Keratinocyte (primary cell): Measurements from ENCODE around the gene CFAP57. TPM values are rescaled to one million over a fixed set of nuclear protein-coding genes. Genes with fewer than 3 reads are reported as not detected.
A peak's percentile ranks its signal among the peaks of the same experiment; 100 is the strongest.

Experiments used
- DNase-seq: peaks from one replicate; pipeline ENCODE4 v3.0.0-alpha.2; 2011; ENCODE audit warnings: low read depth, missing footprints, low spot score
- FAIRE-seq: peaks from 2 replicates; lab custom pipeline; 2011; peaks lifted over from hg19 to GRCh38; lab: Jason Lieb, UNC
- H2AFZ ChIP-seq: 2 replicates; pipeline ENCODE4 v1.6.0; 2012; ENCODE audit warnings: low read length, control low read depth, inconsistent platforms; ENCODE audit not compliant: control insufficient read depth
- H3K27ac ChIP-seq: 2 replicates; pipeline ENCODE4 v1.5.1; 2011; ENCODE audit warnings: low read length; ENCODE audit not compliant: control insufficient read depth, insufficient read depth
- H3K27me3 ChIP-seq: 3 replicates; pipeline ENCODE4 v1.6.0; 2011; ENCODE audit warnings: low read length; ENCODE audit not compliant: control insufficient read depth, insufficient read depth; ENCODE audit errors: extremely low read depth
- H3K36me3 ChIP-seq, 2 experiments: 2 replicates in 1 of 2; 3 replicates in 1 of 2; pipeline ENCODE4 v1.5.1; 2011; ENCODE audit warnings: low read length in 2 of 2, mild to moderate bottlenecking in 1 of 2; ENCODE audit not compliant: control insufficient read depth in 2 of 2, insufficient read depth in 2 of 2; ENCODE audit errors: extremely low read depth in 1 of 2
- H3K4me1 ChIP-seq: 3 replicates; pipeline ENCODE4 v1.5.1; 2011; ENCODE audit warnings: low read length; ENCODE audit not compliant: control insufficient read depth, insufficient read depth; ENCODE audit errors: extremely low read depth
- H3K4me2 ChIP-seq: 3 replicates; pipeline ENCODE4 v1.6.0; 2011; ENCODE audit warnings: low read depth, low read length; ENCODE audit not compliant: control insufficient read depth, insufficient read depth; ENCODE audit errors: extremely low read depth
- H3K4me3 ChIP-seq, 3 experiments: fragments of 200-600 bp in 1 of 3; sonication (generic) in 1 of 3; 2 replicates in 2 of 3; 3 replicates in 1 of 3; pipeline ENCODE4 v1.5.1; 2011 to 2016; ENCODE audit warnings: low read length in 3 of 3, mild to moderate bottlenecking in 3 of 3, control low read depth in 2 of 3, inconsistent platforms in 1 of 3, low read depth in 1 of 3, mixed read lengths in 1 of 3, mixed run types in 1 of 3, moderate library complexity in 1 of 3; ENCODE audit not compliant: control insufficient read depth in 2 of 3, insufficient read depth in 2 of 3; ENCODE audit errors: extremely low read depth in 1 of 3
- H3K79me2 ChIP-seq: 2 replicates; pipeline ENCODE4 v1.6.0; 2012; ENCODE audit warnings: low read length; ENCODE audit not compliant: control insufficient read depth, insufficient read depth
- H3K9ac ChIP-seq: 3 replicates; pipeline ENCODE4 v1.6.0; 2011; ENCODE audit warnings: low read length; ENCODE audit not compliant: control insufficient read depth, insufficient read depth; ENCODE audit errors: extremely low read depth
- H3K9me1 ChIP-seq: 3 replicates; pipeline ENCODE4 v1.6.0; 2011; ENCODE audit warnings: low read length; ENCODE audit not compliant: control insufficient read depth, insufficient read depth; ENCODE audit errors: extremely low read depth
- H3K9me3 ChIP-seq: 2 replicates; pipeline ENCODE4 v1.5.1; 2012; ENCODE audit warnings: low read depth, low read length; ENCODE audit not compliant: control insufficient read depth
- H4K20me1 ChIP-seq: 3 replicates; pipeline ENCODE4 v1.6.0; 2011; ENCODE audit warnings: low read length; ENCODE audit not compliant: control insufficient read depth, insufficient read depth; ENCODE audit errors: extremely low read depth
- EZH2 ChIP-seq: IDR thresholded peaks from one replicate; pipeline ENCODE4 v1.6.1; 2012; ENCODE audit warnings: inconsistent platforms, mild to moderate bottlenecking, low read length, moderate library complexity
- dilution Hi-C: fragments of 300-500 bp; cut with MboI; formaldehyde crosslinking; loops from one replicate; pipeline ENCODE4 v1.7.0; 2020; ENCODE audit warnings: low sequenced_read_pairs; ENCODE audit not compliant: extremely low pct_ligation_motif_present
- polyA plus RNA-seq, 5 experiments: library from polyadenylated mRNA; depleted of rRNA in 3 of 5; stranded (reverse) in 3 of 5; stranded (forward) in 1 of 5; unstranded in 1 of 5; fragments of >200 nt; gene quantifications; 1 replicate in 1 of 5; 2 replicates in 3 of 5; 3 replicates in 1 of 5; pipeline versions ENCODE4 v1.2.1 to v1.2.3, GENCODE V29; 2011 to 2012; ENCODE audit warnings: missing spikeins in 2 of 5, low read depth in 1 of 5, low replicate concordance in 1 of 5
- TF ChIP-seq, protein P1 (sequence below), 3 experiments: IDR thresholded peaks in 1 of 3; conservative IDR thresholded peaks in 1 of 3; optimal IDR thresholded peaks in 1 of 3; 2 replicates in 2 of 3; 3 replicates in 1 of 3; pipeline versions ENCODE3 to v1.5.1; 2011; ENCODE audit warnings: low read length in 3 of 3, mild to moderate bottlenecking in 3 of 3, moderate library complexity in 2 of 3, control low read depth in 1 of 3, inconsistent platforms in 1 of 3; ENCODE audit not compliant: insufficient read depth in 2 of 3; ENCODE audit errors: extremely low read depth in 1 of 3

The CFAP57 gene
- polyA plus RNA-seq, 1 donor (not counting 4 experiments of a cell fraction or from before 2014, with no cell fraction given): 0.39 TPM

DNA sequence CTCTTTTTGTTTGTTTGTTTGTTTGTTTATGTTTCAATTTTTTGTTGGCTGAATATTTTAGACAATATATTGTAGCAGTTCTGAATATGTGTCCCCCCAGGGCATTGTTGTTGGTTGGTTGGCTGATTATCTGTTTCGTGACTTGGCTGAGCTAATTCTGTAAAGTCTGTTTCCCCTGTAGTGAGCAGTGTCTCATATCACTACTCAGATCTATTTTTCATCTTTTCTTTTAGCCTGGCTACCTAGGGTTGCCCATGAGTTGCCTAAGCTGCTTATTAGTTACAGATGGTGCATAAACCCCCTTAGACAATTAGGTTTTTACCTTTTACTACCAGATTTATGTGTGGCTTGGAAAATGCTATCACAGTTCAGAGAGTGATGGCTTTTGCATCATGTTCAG lies 32.3 kb downstream of the CFAP57 start:
- Histone ChIP-seq H3K9ac (no peak overlapping the region), H3K36me3 (no peaks in the 10 kb centered on the region), H4K20me1 (no peaks in the 10 kb centered on the region), H3K4me1 (peaks cover 35% of the 10 kb centered on the region), H3K4me2 (no peak overlapping the region), H3K79me2 (no peaks in the 10 kb centered on the region), H3K27ac (no peak overlapping the region), H3K9me1 (no peaks in the 10 kb centered on the region), H3K9me3 (no peaks in the 10 kb centered on the region), H3K4me3 (no peak overlapping the region), H3K27me3 (no peaks in the 10 kb centered on the region), H2AFZ (no peak overlapping the region)
- no peak for DNase-seq
- FAIRE-seq: no peak
- dilution Hi-C loops: no loop called here
- no peak for TF ChIP-seq EZH2
- TF ChIP-seq, protein P1, sequence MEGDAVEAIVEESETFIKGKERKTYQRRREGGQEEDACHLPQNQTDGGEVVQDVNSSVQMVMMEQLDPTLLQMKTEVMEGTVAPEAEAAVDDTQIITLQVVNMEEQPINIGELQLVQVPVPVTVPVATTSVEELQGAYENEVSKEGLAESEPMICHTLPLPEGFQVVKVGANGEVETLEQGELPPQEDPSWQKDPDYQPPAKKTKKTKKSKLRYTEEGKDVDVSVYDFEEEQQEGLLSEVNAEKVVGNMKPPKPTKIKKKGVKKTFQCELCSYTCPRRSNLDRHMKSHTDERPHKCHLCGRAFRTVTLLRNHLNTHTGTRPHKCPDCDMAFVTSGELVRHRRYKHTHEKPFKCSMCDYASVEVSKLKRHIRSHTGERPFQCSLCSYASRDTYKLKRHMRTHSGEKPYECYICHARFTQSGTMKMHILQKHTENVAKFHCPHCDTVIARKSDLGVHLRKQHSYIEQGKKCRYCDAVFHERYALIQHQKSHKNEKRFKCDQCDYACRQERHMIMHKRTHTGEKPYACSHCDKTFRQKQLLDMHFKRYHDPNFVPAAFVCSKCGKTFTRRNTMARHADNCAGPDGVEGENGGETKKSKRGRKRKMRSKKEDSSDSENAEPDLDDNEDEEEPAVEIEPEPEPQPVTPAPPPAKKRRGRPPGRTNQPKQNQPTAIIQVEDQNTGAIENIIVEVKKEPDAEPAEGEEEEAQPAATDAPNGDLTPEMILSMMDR (optimal IDR thresholded peaks at IDR 0.05 in 1 of 3, IDR thresholded peaks at IDR 0.05 in 1 of 3, conservative IDR thresholded peaks at IDR 0.05 in 1 of 3; ENCODE audit: extremely low read depth in 1 of 3, insufficient read depth in 2 of 3, low read length in 3 of 3): no peak

DNA sequence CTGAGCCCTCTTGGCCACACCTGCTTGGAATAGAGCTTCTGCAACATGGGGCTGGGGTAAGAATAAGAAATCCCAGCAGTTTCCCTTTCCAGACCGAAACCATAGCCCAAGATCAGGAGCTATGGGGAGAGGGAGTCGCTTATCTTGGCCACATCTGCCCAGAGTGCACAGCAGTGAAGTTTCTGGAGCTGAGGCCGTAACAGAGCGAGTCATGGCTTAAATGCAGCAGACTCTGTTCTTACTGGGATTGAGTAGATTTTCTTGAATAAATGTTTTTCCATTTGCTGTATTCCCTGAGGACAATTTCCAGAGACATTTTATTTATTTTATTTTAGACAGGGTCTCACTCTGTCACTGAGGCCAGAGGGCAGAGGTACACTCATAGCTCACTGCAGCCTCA lies 33.5 kb downstream of the CFAP57 start:
- Histone ChIP-seq H3K36me3 (no peaks in the 10 kb centered on the region), H3K9me3 (no peaks in the 10 kb centered on the region), H3K27me3 (no peaks in the 10 kb centered on the region), H4K20me1 (no peaks in the 10 kb centered on the region), H3K9me1 (no peaks in the 10 kb centered on the region), H3K27ac (peak overlapping the region; percentile 91), H3K4me3 (no peak overlapping the region), H3K4me1 (peaks cover 31% of the 10 kb centered on the region), H3K79me2 (no peaks in the 10 kb centered on the region), H3K4me2 (peak overlapping the region; percentile 85), H3K9ac (peak overlapping the region; percentile 19), H2AFZ (peak overlapping the region; percentile 5)
- no peak for DNase-seq
- TF ChIP-seq, protein P1 (optimal IDR thresholded peaks at IDR 0.05 in 1 of 3, IDR thresholded peaks at IDR 0.05 in 1 of 3, conservative IDR thresholded peaks at IDR 0.05 in 1 of 3; ENCODE audit: extremely low read depth in 1 of 3, insufficient read depth in 2 of 3, low read length in 3 of 3): no peak
- TF ChIP-seq EZH2: no peak
- FAIRE-seq: peak; percentile 46
- dilution Hi-C loops: no loop called here
